Activated CD4-positive, CD25-positive, alpha-beta regulatory T cell (primary cell): ENCODE data around the gene ALK.

Experiments
- DNase-seq, 4 experiments: peaks; one replicate each; lab custom pipeline; 2025; lab: John Stamatoyannopoulos, UW

Gene ALK

GRCh38 chr2:29527947-29528346, 393.4 kb downstream of the ALK start:
- no peak for DNase-seq

GRCh38 chr2:29526587-29527586, 394.5 kb downstream of the ALK start:
- no peak for DNase-seq

- no peak for DNase-seq
These were observed 395.5 kb downstream of the ALK start for GRCh38 chr2:29525921-29526320.

- DNase-seq, result no peak
These were observed 396.7 kb downstream of the ALK start for GRCh38 chr2:29524652-29525051.

GRCh38 chr2:29522951-29523669, 398.3 kb downstream of the ALK start:
- no peak for DNase-seq

- no peak for DNase-seq
These were observed 401.4 kb downstream of the ALK start for GRCh38 chr2:29520001-29520400.

- no peak for DNase-seq
These were observed 402.0 kb downstream of the ALK start for GRCh38 chr2:29519338-29519925.

- no peak for DNase-seq
These were observed 402.6 kb downstream of the ALK start for GRCh38 chr2:29518646-29519337.

GRCh38 chr2:29518010-29518409, 403.4 kb downstream of the ALK start:
- DNase-seq, result no peak

- no peak for DNase-seq
These were observed 404.0 kb downstream of the ALK start for GRCh38 chr2:29517413-29517812.

- no peak for DNase-seq
These were observed 404.6 kb downstream of the ALK start for GRCh38 chr2:29516767-29517166.

GRCh38 chr2:29509878-29510277, 411.5 kb downstream of the ALK start:
- DNase-seq, result no peak

- DNase-seq, result no peak
These were observed 412.0 kb downstream of the ALK start for GRCh38 chr2:29509397-29509796.

GRCh38 chr2:29504746-29505145, 416.6 kb downstream of the ALK start:
- no peak for DNase-seq

- DNase-seq, result no peak
These were observed 418.9 kb downstream of the ALK start for GRCh38 chr2:29502460-29502911.

- no peak for DNase-seq
These were observed 424.0 kb downstream of the ALK start for GRCh38 chr2:29497375-29497774.

GRCh38 chr2:29496198-29496597, 425.2 kb downstream of the ALK start:
- DNase-seq, result no peak

- no peak for DNase-seq
These were observed 425.8 kb downstream of the ALK start for GRCh38 chr2:29495536-29496060.

GRCh38 chr2:29495068-29495467, 426.3 kb downstream of the ALK start:
- DNase-seq, result no peak

- DNase-seq, result no peak
These were observed 428.7 kb downstream of the ALK start for GRCh38 chr2:29492701-29493100.

GRCh38 chr2:29490045-29490444, 431.3 kb downstream of the ALK start:
- DNase-seq, result no peak

GRCh38 chr2:29489568-29489967, 431.8 kb downstream of the ALK start:
- no peak for DNase-seq
